Endodermal cell (in vitro differentiated cells): ENCODE results near the gene GRM3. TPM values are rescaled to one million over a fixed set of nuclear protein-coding genes. Genes with fewer than 3 reads are reported as not detected.

Source experiments
- DNase-seq: peaks from one replicate; pipeline ENCODE4 v3.0.0-alpha.2; 2017
- H3K27ac ChIP-seq: 2 replicates; pipeline ENCODE4 v1.5.1; 2013; ENCODE audit warnings: mild to moderate bottlenecking, low read depth, low read length, moderate library complexity
- H3K27me3 ChIP-seq: 2 replicates; pipeline ENCODE4 v1.6.1; 2013; ENCODE audit warnings: mild to moderate bottlenecking, low read length, moderate library complexity; ENCODE audit not compliant: insufficient read depth, control insufficient read depth, poor library complexity, severe bottlenecking
- H3K36me3 ChIP-seq: 2 replicates; pipeline ENCODE4 v1.7.0; 2013; ENCODE audit warnings: mild to moderate bottlenecking, low read length, moderate library complexity; ENCODE audit not compliant: control insufficient read depth, insufficient read depth
- H3K4me1 ChIP-seq: one replicate; pipeline ENCODE4 v1.7.0; 2013; ENCODE audit warnings: low read length; ENCODE audit not compliant: control insufficient read depth, insufficient read depth
- H3K4me3 ChIP-seq: 2 replicates; pipeline ENCODE4 v1.5.1; 2013; ENCODE audit warnings: mild to moderate bottlenecking, low read length, moderate library complexity
- H3K9ac ChIP-seq: 2 replicates; pipeline ENCODE4 v1.6.1; 2013; ENCODE audit warnings: mild to moderate bottlenecking, low read length, moderate library complexity; ENCODE audit not compliant: poor library complexity, severe bottlenecking; ENCODE audit errors: extremely low read depth
- H3K9me3 ChIP-seq: 2 replicates; pipeline ENCODE4 v1.6.1; 2013; ENCODE audit warnings: mild to moderate bottlenecking, low read length, moderate library complexity; ENCODE audit not compliant: control insufficient read depth
- H3K27ac Mint-ChIP-seq: 2 replicates; pipeline ENCODE4 v1.8.0; 2020; ENCODE audit warnings: mixed read lengths
- H3K27me3 Mint-ChIP-seq: 2 replicates; pipeline ENCODE4 v1.8.0; 2021; ENCODE audit warnings: mild to moderate bottlenecking, mixed read lengths; ENCODE audit not compliant: insufficient read depth
- H3K36me3 Mint-ChIP-seq: 2 replicates; pipeline ENCODE4 v1.8.0; 2020; ENCODE audit warnings: low read depth, mixed read lengths
- H3K4me1 Mint-ChIP-seq: 2 replicates; pipeline ENCODE4 v1.8.0; 2020; ENCODE audit warnings: mixed read lengths
- H3K4me3 Mint-ChIP-seq: 2 replicates; pipeline ENCODE4 v1.8.0; 2020; ENCODE audit warnings: mild to moderate bottlenecking, moderate library complexity, mixed read lengths
- H3K9me3 Mint-ChIP-seq: 2 replicates; pipeline ENCODE4 v1.8.0; 2020; ENCODE audit warnings: mild to moderate bottlenecking, mixed read lengths
- CTCF ChIP-seq: fragments of 200-600 bp; sonication (generic); conservative IDR thresholded peaks from 2 replicates; pipeline ENCODE4 v1.5.0; 2021; ENCODE audit warnings: antibody characterized with exemption, mild to moderate bottlenecking
- WGBS, 2 experiments: methylation state at CpG; one replicate each; pipeline versions ENCODE4 v1.1.5 to v1.1.7; 2013; ENCODE audit warnings: missing lambda C conversion rate in 2 of 2, mixed read lengths in 1 of 2; ENCODE audit not compliant: insufficient coverage in 1 of 2, insufficient read length in 1 of 2; 5-methylcytosine and 5-hydroxymethylcytosine counted together
- total RNA-seq, 2 donors: library from RNA; stranded (reverse); fragmentation: NEBNext Ultra II Directional in 1 of 2; extraction: Animal tissue kit (Norgen Biotek cat#: 25700) in 1 of 2; gene quantifications; 2 replicates in 1 of 2; 3 replicates in 1 of 2; pipeline ENCODE4 v1.2.1, GENCODE V29; 2021

Gene GRM3
- total RNA-seq, 2 donors from 2014 or later = 0.75 to 0.91 TPM

- H3K27ac Mint-ChIP-seq = no peak overlapping the region
- peak overlapping the region; percentile 69 for H3K4me3 Mint-ChIP-seq
- no peaks in the 10 kb centered on the region for H3K4me1 ChIP-seq
- no peak for TF ChIP-seq CTCF
- H3K27me3 Mint-ChIP-seq = peaks cover 44% of the 10 kb centered on the region
- H3K9me3 Mint-ChIP-seq = no peaks in the 10 kb centered on the region
- H3K9ac ChIP-seq = no peak overlapping the region
- H3K36me3 Mint-ChIP-seq = no peaks in the 10 kb centered on the region
- peak overlapping the region; percentile 78 for H3K4me3 ChIP-seq
- peaks cover 20% of the 10 kb centered on the region for H3K4me1 Mint-ChIP-seq
- no peaks in the 10 kb centered on the region for H3K9me3 ChIP-seq
- 11 to 22% methylated on average over 4 to 13 of the region's 13 CpGs for WGBS, 2 experiments
- peaks cover 25% of the 10 kb centered on the region for H3K27me3 ChIP-seq
- no peak overlapping the region for H3K27ac ChIP-seq
- H3K36me3 ChIP-seq = no peaks in the 10 kb centered on the region
- DNase-seq = peak; percentile 66
Measured at GRCh38 chr7:86645225-86645608, 1.5 kb downstream of the GRM3 start.

- H3K4me3 Mint-ChIP-seq = no peak overlapping the region
- no peaks in the 10 kb centered on the region for H3K36me3 ChIP-seq
Measured at GRCh38 chr7:86645676-86646276, 2.1 kb downstream of the GRM3 start.

GRCh38 chr7:86647385-86648094 is 3.8 kb downstream of the GRM3 start:
- 71 to 87% methylated on average over 3 to 5 of the region's 5 CpGs for WGBS, 2 experiments
- peaks cover 20% of the 10 kb centered on the region for H3K4me1 Mint-ChIP-seq
- DNase-seq = no peak

More at GRCh38 chr7:86645676-86646276, 2.1 kb downstream of the GRM3 start:
- H3K9ac ChIP-seq = no peak overlapping the region
- TF ChIP-seq CTCF = no peak
- no CpG with 5 or more reads among the region's 2 CpGs for WGBS, 2 experiments
- H3K4me1 Mint-ChIP-seq = peaks cover 21% of the 10 kb centered on the region
- no peak overlapping the region for H3K27ac ChIP-seq
- H3K4me1 ChIP-seq = no peaks in the 10 kb centered on the region
- no peak overlapping the region for H3K4me3 ChIP-seq
- H3K9me3 Mint-ChIP-seq = no peaks in the 10 kb centered on the region
- H3K27ac Mint-ChIP-seq = no peak overlapping the region
- no peak for DNase-seq
- no peaks in the 10 kb centered on the region for H3K9me3 ChIP-seq
- peaks cover 25% of the 10 kb centered on the region for H3K27me3 ChIP-seq
- no peaks in the 10 kb centered on the region for H3K36me3 Mint-ChIP-seq
- peaks cover 41% of the 10 kb centered on the region for H3K27me3 Mint-ChIP-seq

More at GRCh38 chr7:86647385-86648094, 3.8 kb downstream of the GRM3 start:
- no peak overlapping the region for H3K27ac Mint-ChIP-seq
- H3K9me3 Mint-ChIP-seq = no peaks in the 10 kb centered on the region
- H3K4me3 Mint-ChIP-seq = no peak overlapping the region
- Histone ChIP-seq H3K27ac (no peak overlapping the region), H3K9ac (no peak overlapping the region), H3K9me3 (no peaks in the 10 kb centered on the region), H3K4me3 (no peak overlapping the region), H3K27me3 (peaks cover 25% of the 10 kb centered on the region), H3K4me1 (no peaks in the 10 kb centered on the region), H3K36me3 (no peaks in the 10 kb centered on the region)
- TF ChIP-seq CTCF = no peak
- peaks cover 36% of the 10 kb centered on the region for H3K27me3 Mint-ChIP-seq
- H3K36me3 Mint-ChIP-seq = no peaks in the 10 kb centered on the region
